Measurements from ENCODE around the gene KARS1.
"Not testable (repeated sequence)": the region's sequence is repeated elsewhere in the genome, so short reads cannot be mapped to it uniquely, and the experiment has no call there.

Gene KARS1

GRCh38 chr16:75622761-75623605 is 24.5 kb downstream of the KARS1 start, which contains the start of gene ADAT1:
ADAT1 (minus strand) TSS chr16:75623281; CDS start chr16:75620799, 2,482 bp downstream.
- DNase-seq, result peak; percentile 82

- DNase-seq, result no peak
Measured at GRCh38 chr16:75621170-75621477, 26.3 kb downstream of the KARS1 start.

- no peak for DNase-seq
Measured at GRCh38 chr16:75620326-75621169, 26.9 kb downstream of the KARS1 start.

GRCh38 chr16:75618780-75619179 is 28.7 kb downstream of the KARS1 start:
- no peak for DNase-seq

- DNase-seq, result no peak
Measured at GRCh38 chr16:75617121-75617520, 30.3 kb downstream of the KARS1 start.

- no peak for DNase-seq
Measured at GRCh38 chr16:75616521-75617010, 30.9 kb downstream of the KARS1 start.

- no peak for DNase-seq
Measured at GRCh38 chr16:75615619-75616018, 31.8 kb downstream of the KARS1 start.

- no peak for DNase-seq
Measured at GRCh38 chr16:75614066-75614897, 33.2 kb downstream of the KARS1 start.

GRCh38 chr16:75606507-75606906 is 41.0 kb downstream of the KARS1 start:
- no peak for DNase-seq

- DNase-seq, result no peak
Measured at GRCh38 chr16:75603241-75603640, 44.2 kb downstream of the KARS1 start.

- DNase-seq, result no peak
Measured at GRCh38 chr16:75599452-75600277, 47.8 kb downstream of the KARS1 start.

- DNase-seq, result no peak
Measured at GRCh38 chr16:75593825-75594820, 53.3 kb downstream of the KARS1 start.

- no peak for DNase-seq
Measured at GRCh38 chr16:75593308-75593707, 54.2 kb downstream of the KARS1 start.

- not testable (repeated sequence) for DNase-seq
Measured at GRCh38 chr16:75591927-75592326, 55.5 kb downstream of the KARS1 start.

GRCh38 chr16:75590920-75591843 is 56.3 kb downstream of the KARS1 start:
- DNase-seq, result no peak

- DNase-seq, result no peak
Measured at GRCh38 chr16:75589306-75589705, 58.2 kb downstream of the KARS1 start.

GRCh38 chr16:75588716-75589115 is 58.7 kb downstream of the KARS1 start:
- DNase-seq, result no peak

- DNase-seq, result no peak
Measured at GRCh38 chr16:75584108-75584507, 63.4 kb downstream of the KARS1 start.

GRCh38 chr16:75579281-75579834 is 68.1 kb downstream of the KARS1 start:
- no peak for DNase-seq

Measured in GDM1 (cell line).